NB4 (cell line): ENCODE results near the gene TMED9.

ENCODE experiments used
- CTCF ChIP-seq: IDR thresholded peaks from one replicate; pipeline ENCODE4 v1.5.1; 2012; ENCODE audit warnings: low read depth, low read length
- MYC ChIP-seq: IDR thresholded peaks from 2 replicates; pipeline ENCODE4 v1.6.1; 2011; ENCODE audit warnings: low read depth, low read length
- POLR2A ChIP-seq: IDR thresholded peaks from 2 replicates; pipeline ENCODE4 v1.6.1; 2011; ENCODE audit warnings: mild to moderate bottlenecking; ENCODE audit not compliant: insufficient read length; ENCODE audit errors: extremely low read depth
- TF ChIP-seq, protein P1 (sequence below): IDR thresholded peaks from 2 replicates; pipeline ENCODE4 v1.6.1; 2011; ENCODE audit warnings: low read depth, low read length

DNA sequence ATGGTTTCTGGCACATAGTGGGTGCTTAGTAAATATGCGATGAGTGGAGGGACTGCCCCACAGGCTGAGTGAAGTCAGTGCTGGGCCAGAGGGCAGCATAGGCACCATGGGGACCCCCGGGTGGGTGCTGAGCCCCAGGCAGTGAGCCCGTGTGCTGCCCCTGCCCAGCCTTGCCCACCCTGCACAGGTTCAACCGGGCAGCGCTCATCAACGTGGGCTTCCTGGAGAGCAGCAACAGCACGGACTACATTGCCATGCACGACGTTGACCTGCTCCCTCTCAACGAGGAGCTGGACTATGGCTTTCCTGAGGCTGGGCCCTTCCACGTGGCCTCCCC is 15.1 kb downstream of the TMED9 start:
- TF ChIP-seq CTCF (no peak), POLR2A (no peak), MYC (no peak)
- TF ChIP-seq, protein P1, sequence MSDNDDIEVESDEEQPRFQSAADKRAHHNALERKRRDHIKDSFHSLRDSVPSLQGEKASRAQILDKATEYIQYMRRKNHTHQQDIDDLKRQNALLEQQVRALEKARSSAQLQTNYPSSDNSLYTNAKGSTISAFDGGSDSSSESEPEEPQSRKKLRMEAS, result no peak
